Stimulated activated CD4-positive, alpha-beta T cell treated with anti-CD3 and anti-CD28 coated beads, Interleukin-15, amount 100 ng/mL, for 48 hours (primary cell): ENCODE results near the gene NF1.
"Not testable (repeated sequence)": the region's sequence is repeated elsewhere in the genome, so short reads cannot be mapped to it uniquely, and the experiment has no call there.

Source experiments
- DNase-seq, 2 donors: peaks; one replicate each; pipeline ENCODE4 v3.0.0-alpha.2; 2020; ENCODE audit warnings: low read depth in 2 of 2

Gene NF1

GRCh38 chr17:31089471-31089870, 5.3 kb upstream of the NF1 start:
- DNase-seq = no peak

GRCh38 chr17:31090650-31091049, 4.1 kb upstream of the NF1 start:
- not testable (repeated sequence) for DNase-seq

- no peak for DNase-seq
Observed at GRCh38 chr17:31092475-31093064, 2.2 kb upstream of the NF1 start.

GRCh38 chr17:31093866-31094599, 744 bp upstream of the NF1 start:
- no peak for DNase-seq

- DNase-seq = peak in 1 of 2 donors; percentile 5
Observed at GRCh38 chr17:31095236-31096105, 694 bp downstream of the NF1 start.

- DNase-seq = no peak
Observed at GRCh38 chr17:31096106-31096436, 1.3 kb downstream of the NF1 start.

GRCh38 chr17:31099016-31099415, 4.2 kb downstream of the NF1 start:
- DNase-seq = no peak

GRCh38 chr17:31100840-31101459, 6.2 kb downstream of the NF1 start:
- no peak for DNase-seq

GRCh38 chr17:31101943-31102342, 7.2 kb downstream of the NF1 start:
- DNase-seq = no peak

- DNase-seq = no peak
Observed at GRCh38 chr17:31105991-31106390, 11.2 kb downstream of the NF1 start.

GRCh38 chr17:31111183-31111582, 16.4 kb downstream of the NF1 start:
- DNase-seq = no peak

GRCh38 chr17:31112001-31112661, 17.4 kb downstream of the NF1 start:
- DNase-seq = no peak

- not testable (repeated sequence) for DNase-seq
Observed at GRCh38 chr17:31113368-31113767, 18.6 kb downstream of the NF1 start.

GRCh38 chr17:31113939-31114338, 19.2 kb downstream of the NF1 start:
- DNase-seq = no peak

GRCh38 chr17:31114956-31115555, 20.3 kb downstream of the NF1 start:
- no peak for DNase-seq

- DNase-seq = no peak
Observed at GRCh38 chr17:31116167-31116566, 21.4 kb downstream of the NF1 start.

- DNase-seq = no peak
Observed at GRCh38 chr17:31122746-31123145, 28.0 kb downstream of the NF1 start.

- no peak for DNase-seq
Observed at GRCh38 chr17:31126318-31126717, 31.5 kb downstream of the NF1 start.

GRCh38 chr17:31128241-31128640, 33.5 kb downstream of the NF1 start:
- DNase-seq = no peak

- no peak for DNase-seq
Observed at GRCh38 chr17:31130286-31131224, 35.8 kb downstream of the NF1 start.
